CD4-positive, alpha-beta T cell treated with Interleukin-17A for 4 hours (primary cell): ENCODE results near the gene MON2.

Experiments
- DNase-seq: peaks from one replicate; pipeline ENCODE4 v3.0.0-alpha.2; 2020; ENCODE audit warnings: mixed read lengths

MON2 gene

GRCh38 chr12:62618319-62618718 lies 151.7 kb downstream of the MON2 start:
- no peak for DNase-seq

DNA sequence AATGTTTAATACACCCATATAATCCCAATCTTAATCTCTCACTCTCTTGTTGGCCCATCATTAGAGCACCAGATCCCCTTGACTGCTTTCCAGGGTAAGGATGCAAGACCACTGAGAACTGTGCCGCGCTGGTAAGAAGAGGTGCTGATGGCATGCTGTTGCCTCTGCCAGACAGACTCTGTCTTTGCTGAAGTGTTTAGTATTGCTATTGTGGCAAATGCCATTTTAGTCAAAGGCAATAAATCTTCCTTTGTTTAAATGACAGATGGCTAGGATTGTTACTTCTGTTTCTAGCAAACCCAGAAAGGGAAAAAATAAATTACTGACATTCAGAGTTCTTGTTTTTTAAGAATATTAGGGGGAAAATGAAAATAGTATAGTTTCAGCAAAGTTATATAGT lies 152.3 kb downstream of the MON2 start:
- DNase-seq: no peak

DNA sequence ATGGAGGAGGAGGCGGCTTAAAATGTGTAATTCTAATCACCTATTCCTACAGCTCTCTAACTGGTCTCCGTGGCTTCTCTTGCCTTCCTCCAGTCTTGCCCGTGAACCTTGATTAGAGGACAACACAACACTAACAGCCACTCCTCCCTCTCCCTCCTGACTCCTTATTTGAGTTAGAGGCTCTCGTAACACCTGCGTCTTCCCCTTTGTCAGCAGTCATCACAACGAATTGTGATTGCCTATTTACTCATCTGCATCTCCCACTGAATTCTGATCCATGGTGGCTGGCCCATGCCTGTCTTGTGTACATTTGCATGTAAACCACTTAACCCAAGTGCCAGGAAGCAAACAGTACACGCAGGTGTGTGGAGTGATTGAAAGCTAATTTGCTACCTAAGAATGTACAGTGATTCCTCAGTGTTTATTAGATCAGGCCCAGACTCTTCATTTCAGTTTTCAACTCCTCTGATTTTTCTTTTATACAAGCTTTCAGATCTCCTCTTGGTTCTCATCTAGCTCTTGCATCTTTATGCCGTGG lies 154.5 kb downstream of the MON2 start:
- DNase-seq: no peak

- DNase-seq: no peak
Observed at GRCh38 chr12:62622177-62622576, 155.6 kb downstream of the MON2 start.

GRCh38 chr12:62625228-62625627 lies 158.6 kb downstream of the MON2 start:
- no peak for DNase-seq

DNA sequence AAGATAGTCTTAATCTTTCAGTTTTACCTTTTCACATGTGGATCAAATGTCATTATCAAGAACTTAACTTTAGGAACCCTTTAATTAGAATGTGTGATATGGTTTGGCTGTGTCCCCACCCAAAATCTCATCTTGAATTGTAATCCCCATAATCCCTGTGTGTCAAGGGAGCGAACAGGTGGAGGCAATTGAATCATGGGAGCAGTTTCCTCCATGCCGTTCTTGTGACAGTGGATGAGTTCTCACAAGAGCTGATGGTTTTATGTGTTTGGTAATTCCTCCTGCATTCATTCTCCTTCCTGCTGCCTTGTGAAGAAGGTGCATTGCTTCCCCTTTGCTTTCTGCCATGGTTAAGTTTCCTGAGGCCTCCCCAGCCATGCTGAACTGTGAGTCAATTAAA lies 160.6 kb downstream of the MON2 start:
- no peak for DNase-seq

- no peak for DNase-seq
Observed at GRCh38 chr12:62629413-62629812, 162.8 kb downstream of the MON2 start.

DNA sequence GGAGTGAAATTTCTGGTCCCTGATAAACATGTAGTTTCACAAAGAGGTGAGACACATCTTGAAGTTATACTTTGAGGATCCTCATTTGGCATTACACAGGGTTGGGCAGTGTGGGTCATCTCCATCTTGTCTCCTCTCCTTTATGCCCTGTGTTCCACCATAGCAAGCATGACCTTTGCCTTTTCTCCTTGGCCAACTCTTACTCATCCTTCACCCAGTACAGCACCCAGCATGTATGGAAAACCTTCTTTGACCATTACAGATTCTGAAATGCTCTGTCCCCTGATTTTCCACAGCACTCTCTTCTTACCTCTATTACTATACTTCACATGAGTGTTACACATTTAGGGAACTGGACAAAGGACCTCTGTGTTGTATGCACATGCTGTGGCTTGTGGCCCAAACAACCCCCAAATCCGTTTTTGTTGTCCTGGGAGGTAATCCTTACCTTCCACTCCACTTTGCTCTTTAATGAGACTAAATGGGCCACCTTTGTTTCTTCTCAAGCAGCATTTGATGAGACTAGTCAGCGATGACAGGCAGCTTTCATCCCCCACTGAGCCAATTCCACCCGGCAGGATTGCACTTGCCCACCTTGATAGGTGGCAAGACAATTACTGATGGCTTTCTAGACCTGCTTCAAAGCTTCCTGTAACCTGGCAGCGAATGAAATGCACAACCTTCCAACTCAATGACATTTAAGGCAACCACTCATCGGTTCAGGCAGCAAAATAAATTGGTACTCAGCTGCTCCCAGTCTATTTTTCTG lies 163.5 kb downstream of the MON2 start:
- DNase-seq: no peak

DNA sequence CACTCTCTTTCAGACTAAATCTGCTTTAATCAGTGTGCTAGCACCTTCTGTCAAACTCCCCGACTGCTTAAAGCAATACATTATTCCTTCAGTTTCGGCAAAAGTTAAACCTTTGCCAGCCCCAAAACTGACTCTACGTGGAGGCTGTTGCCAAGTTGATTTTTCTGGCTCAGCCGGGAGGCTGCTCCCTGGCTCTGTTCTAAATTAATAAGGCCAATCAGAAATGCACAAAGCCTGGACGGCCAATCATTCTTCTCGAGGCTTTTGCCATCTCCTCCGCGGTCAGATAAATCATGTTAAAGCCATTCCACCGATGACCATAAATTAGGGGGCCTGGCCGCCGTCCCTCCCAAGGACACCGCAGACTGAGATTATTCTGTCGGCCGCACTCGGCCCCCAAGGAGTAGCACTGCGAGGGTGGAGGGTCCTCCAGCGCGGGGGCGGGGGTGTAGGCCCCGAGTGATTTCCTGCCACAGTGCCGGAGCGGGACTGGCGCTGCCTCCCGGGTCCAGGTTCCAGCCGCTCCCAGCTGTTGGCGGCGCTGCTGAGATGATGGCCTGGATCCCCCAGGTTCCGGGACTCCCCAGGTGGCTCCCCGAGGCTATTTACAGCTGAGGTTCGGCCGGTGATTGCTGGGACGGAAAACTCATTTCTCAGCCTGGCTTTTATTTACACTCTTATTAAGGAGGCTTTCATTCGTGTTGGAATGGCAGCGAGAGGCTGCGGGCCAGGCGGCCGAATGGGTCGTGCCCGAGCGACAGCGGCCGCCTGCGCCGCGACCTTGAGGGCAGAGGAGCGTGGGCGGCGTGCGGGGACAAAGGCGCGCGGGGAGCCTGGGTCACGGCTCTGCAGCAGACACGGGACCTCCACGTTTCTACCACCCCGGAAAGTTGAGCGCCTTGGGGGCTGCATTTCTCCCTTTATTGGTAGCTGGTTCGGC lies 165.1 kb downstream of the MON2 start:
- DNase-seq: peak; percentile 36

DNA sequence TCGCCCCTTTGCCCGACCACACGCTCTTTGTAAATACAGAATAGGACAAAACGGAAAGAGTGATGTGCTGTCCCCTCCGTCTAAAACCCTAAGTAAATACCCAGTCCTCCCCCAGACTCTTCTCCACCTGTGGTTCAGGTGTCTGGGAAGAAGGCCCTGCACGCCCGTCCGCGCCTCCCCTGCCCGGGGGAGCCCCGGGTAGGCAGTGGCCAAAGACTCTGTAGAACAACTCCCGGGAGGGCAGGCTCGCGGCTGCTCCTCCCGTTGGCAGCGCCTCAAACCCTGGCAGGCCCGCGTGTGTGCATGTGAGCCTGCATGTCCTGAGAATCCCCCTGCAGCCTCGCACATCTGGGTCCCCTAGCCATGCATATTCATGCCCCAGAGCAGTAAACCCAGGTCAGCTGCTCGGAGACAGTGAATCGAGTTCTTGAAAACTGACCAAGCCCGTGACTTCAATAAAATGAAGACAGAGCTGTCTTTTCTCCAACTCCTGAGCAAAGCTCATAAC lies 165.8 kb downstream of the MON2 start:
- DNase-seq: peak; percentile 12

DNA sequence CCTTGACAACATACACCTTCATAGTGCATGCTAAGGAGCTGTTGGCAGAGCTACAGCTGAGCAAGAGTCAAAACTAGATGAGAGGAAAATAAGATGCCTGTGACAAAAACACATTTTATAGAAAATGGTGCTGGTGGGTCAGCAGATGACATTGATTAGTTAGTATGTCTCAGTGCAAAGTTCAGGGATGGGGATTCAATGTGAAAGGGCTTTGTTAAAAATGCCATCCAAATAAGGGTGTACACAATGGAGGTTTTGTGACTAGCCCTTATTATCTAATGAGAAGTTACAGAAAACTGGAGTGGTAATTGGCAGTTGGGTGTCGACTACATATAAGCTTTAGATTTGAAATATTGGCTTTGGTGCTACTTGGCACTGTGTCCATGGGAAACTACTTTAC lies 169.0 kb downstream of the MON2 start:
- DNase-seq: no peak

GRCh38 chr12:62637679-62638078 lies 171.1 kb downstream of the MON2 start:
- no peak for DNase-seq

GRCh38 chr12:62640910-62641448 lies 174.4 kb downstream of the MON2 start:
- DNase-seq: peak; percentile 40

DNA sequence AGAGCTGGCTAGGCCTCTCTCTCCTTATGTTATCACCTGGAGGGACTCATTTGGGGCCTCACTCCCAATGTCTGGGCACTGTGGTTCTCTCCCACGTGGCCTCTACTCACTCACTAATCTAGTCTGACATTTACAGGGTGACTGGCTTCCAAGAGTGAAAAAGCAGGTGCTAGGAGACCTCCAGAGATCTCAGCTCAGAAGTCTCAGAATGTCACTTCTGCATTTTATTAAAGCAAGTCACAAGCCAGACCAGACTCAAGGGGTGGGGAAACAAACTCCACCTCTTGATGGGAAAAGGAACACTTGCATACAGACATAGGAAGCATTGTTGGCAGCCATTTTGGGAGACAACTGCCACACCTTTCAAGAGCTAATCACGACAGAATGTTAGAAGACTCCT lies 175.9 kb downstream of the MON2 start:
- DNase-seq: no peak

DNA sequence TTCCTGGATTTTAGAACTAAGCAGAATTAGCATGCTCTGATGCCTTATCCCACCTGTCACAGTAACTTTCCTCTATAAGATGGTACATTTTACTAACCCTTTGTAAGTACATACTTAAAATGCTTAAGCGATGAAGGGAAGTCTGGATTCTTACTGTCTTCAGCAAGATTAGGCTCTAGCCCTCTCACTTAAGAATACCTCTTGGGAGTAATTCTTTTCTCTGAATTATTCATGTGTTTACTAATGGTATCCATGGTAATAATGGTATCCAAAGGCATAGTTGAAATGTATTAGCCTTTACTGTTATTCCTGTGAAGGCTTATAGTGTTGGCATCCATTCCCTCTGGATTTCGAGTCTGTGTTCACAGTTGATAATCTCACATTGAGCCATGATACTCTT lies 176.9 kb downstream of the MON2 start:
- DNase-seq: no peak

DNA sequence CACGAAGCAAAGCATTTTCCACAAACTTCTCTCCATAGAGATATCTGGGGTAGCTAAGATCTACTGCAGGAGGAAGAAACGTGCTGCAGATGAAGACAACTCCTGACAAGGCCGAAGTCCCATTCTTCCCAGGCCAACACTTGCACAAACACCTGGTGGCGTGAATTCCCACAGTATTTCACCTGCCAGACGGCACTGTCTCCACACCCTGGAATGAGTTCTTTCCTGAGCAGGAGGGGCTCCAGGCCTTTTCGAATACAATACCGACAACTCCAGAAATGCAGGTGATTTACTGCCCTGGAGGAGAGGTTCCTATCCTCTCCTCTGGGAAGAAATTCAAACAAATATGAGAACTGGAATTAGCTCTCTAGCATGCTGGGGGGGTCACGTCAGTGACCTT lies 179.9 kb downstream of the MON2 start:
- DNase-seq: no peak

DNA sequence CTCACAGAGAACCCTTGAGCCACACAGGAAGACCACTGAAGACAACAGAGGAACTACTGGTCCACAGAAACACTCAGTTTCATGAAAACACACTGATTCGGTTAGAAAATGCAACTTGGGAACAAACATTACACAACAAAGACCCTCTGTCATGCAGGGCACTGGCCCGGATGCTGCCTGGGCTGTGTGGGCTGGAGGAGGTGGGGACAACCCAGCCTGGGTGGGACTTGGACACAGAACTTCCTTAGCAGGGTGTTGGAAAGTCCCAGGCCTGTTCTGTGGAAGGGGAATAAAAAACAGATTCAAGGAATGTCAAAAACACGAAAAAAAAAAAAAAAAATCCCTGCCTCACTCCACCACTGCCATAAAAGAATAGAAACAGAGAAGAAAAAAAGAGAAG lies 181.0 kb downstream of the MON2 start:
- DNase-seq: no peak

- no peak for DNase-seq
Observed at GRCh38 chr12:62649412-62650138, 182.9 kb downstream of the MON2 start.
